GM12801 (cell line): Measurements from ENCODE around the gene PLXNA2.

ENCODE experiments used
- TF ChIP-seq, protein P1 (sequence below): IDR thresholded peaks from one replicate; pipeline ENCODE4 v1.5.1; 2011; ENCODE audit warnings: control low read depth; ENCODE audit not compliant: insufficient read length; ENCODE audit errors: extremely low read depth

The PLXNA2 gene

DNA sequence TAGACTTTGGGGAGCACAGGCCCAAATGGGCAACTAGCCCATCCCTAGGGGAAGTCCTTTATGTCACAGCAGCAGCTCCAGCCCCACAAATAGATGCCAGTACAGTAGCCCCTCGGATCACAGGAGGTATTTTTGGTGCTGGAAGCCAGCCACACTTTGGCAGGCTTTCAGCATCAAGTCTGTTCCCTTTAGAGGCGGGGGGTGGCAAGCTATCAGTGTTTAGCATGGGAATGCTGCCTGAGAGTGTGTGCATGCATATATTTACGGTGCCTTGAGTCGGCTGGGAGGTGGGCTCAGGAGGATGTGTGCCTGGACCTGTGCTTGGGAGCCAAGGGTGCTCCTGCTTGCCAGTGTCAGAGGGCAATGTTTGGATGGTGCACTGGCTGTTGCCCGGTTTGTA is 3.5 kb upstream of the PLXNA2 start:
- TF ChIP-seq, protein P1, sequence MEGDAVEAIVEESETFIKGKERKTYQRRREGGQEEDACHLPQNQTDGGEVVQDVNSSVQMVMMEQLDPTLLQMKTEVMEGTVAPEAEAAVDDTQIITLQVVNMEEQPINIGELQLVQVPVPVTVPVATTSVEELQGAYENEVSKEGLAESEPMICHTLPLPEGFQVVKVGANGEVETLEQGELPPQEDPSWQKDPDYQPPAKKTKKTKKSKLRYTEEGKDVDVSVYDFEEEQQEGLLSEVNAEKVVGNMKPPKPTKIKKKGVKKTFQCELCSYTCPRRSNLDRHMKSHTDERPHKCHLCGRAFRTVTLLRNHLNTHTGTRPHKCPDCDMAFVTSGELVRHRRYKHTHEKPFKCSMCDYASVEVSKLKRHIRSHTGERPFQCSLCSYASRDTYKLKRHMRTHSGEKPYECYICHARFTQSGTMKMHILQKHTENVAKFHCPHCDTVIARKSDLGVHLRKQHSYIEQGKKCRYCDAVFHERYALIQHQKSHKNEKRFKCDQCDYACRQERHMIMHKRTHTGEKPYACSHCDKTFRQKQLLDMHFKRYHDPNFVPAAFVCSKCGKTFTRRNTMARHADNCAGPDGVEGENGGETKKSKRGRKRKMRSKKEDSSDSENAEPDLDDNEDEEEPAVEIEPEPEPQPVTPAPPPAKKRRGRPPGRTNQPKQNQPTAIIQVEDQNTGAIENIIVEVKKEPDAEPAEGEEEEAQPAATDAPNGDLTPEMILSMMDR, result no peak

DNA sequence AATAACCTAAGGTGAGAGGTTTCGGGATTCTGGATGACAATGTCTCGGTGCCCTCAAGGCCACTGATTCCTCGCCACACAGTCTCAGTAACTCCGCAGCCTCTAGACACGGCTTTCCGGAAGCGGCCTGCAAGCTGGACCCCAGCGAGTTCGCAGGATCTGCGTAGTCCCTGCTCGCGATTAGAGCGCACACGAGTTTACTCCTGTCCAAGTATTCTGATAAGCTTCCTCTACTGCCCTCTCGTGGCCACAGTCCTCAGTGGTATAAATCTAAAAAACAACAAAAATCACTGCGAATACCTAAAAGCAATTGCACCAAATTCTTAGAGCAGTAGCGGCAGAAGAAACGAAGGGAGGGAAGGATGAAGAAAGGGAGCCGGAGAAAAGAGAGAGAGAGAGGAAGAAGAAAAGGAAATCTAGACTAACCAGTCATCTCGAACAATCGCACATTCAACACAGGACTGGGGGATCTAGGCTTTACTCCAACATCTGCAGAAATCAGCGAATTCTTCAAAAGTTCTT is 1.1 kb upstream of the PLXNA2 start:
- TF ChIP-seq, protein P1, result peak; percentile 8

DNA sequence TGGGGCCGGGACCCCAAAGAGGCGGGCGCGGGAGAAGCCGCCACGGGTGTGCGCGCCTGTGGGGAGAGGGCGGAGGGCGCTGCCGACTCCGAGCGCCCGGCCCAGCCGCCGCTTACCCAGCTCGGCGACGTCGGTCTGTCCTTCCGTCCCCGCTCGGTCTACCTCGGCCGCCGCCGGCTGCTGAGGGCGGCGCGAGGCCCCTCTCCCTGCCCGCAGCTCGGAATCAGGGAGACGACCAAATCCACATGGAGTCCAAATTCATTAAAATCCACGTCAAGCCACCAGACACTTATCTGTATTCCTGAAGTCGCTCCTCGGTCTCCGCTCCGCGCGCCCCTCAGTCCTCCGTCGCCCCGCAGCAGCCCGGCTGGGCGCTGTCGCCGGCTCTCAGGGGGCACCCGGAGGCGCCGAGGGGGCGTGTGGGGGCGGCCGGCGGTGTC is 637 bp downstream of the PLXNA2 start:
- TF ChIP-seq, protein P1, result no peak

DNA sequence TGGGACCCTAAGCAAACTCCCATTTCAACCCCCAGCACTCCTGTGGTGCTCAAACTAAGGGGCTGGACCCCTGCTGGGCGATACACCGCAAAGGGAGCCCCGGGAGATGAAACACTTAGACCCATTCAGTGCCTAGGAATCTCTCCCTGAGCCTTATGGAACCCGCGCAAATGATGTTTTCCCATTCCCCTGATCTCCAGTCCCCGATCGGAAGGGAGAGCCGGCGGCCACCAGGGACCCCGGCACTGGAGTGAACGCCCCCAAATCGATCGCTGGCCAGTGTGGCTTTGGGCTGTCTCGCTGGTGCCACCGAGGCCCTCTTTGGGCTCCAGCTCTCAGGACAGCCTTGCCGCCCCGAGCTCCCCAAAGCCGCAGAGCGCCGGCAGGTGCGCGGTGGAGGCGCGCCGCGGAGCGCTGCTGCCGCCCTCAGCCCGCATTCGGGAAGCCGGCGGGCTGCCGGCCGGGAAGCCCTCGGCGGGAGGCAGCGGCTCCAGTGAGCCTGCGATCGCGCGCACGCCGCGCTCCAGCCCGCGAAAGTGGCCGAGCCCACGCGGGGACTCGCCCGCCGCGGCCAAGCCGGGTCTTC is 1.1 kb downstream of the PLXNA2 start:
- TF ChIP-seq, protein P1, result no peak

DNA sequence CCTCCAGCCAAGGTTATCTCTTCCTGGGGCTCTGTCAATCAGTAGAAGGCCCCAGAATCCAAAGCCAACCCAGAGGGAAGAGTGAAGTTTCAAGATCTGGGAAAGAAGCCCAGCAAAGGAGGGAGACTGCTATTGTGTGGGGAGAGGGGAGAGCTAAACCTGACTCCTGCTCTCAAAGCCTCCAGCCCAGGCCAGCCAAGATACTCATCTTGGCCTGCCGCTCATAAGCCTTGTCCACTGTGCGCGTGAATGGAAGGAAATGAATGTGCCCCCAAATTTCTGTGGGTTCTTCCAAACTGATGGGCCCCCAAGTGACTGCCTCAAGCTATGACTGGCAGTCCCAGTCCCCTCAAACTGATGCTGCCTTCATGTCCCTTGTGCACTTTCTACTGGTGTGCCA is 2.0 kb downstream of the PLXNA2 start:
- TF ChIP-seq, protein P1, result no peak

DNA sequence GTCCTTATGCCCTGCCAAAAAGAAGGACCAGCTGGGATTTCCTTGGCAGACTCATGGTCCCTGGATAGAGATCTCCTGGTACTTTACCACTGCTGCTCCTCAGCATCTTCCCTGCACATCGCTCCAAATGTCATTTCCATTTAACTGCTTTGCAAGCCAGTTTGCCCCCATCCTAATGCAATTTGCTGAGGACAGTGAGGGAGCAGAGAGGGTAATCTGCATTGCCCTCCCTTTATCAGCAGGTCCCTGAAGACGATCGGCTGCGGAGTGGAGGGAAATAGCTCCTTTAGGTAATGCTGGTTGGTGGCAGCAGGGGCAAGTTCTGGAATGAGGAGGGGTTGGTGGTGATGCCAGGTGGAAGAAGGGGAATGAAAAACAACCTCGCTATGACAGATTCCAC is 2.7 kb downstream of the PLXNA2 start:
- TF ChIP-seq, protein P1, result no peak

DNA sequence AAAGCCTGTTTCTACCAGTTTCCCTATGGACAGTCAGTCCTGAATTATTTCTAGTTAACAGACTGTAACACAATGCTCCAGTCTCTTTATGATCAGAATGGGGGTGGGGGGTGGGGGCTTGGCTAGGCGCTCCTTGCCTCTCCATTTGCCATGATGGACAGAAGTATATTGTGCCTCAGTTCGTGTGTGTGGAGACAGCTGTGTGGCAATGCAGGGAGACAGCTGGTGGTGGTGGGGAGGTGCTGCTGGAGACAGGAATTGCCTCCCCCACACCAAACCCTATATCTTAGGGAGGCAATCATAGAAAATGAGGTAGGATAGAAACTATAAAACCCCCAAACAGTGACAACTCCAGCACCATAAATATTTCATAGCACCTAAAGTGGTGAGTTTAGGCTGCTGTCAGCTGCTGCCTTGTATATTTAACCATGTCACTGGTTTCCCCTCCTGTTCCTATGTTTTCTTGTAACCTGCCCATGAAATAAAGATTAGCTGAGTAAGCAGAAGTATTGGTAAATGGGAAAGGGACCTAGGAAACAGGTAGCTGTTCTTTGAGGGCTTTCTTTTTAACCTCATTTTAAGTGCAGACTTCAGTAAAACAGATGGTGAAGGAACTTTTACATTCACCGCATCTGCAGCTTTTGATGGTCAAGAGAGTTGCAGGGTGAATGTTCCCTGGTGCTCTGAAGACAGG is 3.4 kb downstream of the PLXNA2 start:
- TF ChIP-seq, protein P1, result no peak
